Neural cell (in vitro differentiated cells): ENCODE data around the gene NKD1. TPM values are rescaled to one million over a fixed set of nuclear protein-coding genes. Genes with fewer than 3 reads are reported as not detected.

ENCODE experiments used
- H2AFZ ChIP-seq: fragments of 200-600, 300-800 bp; sonication (generic), shearing (Covaris generic); 2 replicates; pipeline ENCODE4 v1.6.0; 2014; ENCODE audit warnings: low read depth, mild to moderate bottlenecking, antibody characterized with exemption, low read length, moderate library complexity
- H3F3A ChIP-seq: fragments of 200-600 bp; shearing (Covaris generic); 2 replicates; pipeline ENCODE4 v1.6.1; 2016; ENCODE audit warnings: mild to moderate bottlenecking, moderate library complexity, mixed read lengths, antibody characterized with exemption, low read length; ENCODE audit not compliant: insufficient read depth, poor library complexity, severe bottlenecking
- H3K27ac ChIP-seq: fragments of 200-600, 300-800 bp; sonication (generic), shearing (Covaris generic); 2 replicates; pipeline ENCODE4 v1.5.1; 2014; ENCODE audit warnings: mild to moderate bottlenecking, low read length, moderate library complexity
- H3K27me3 ChIP-seq: fragments of 300-800, 200-600 bp; sonication (generic), shearing (Covaris generic); 2 replicates; pipeline ENCODE4 v1.6.0; 2014; ENCODE audit warnings: mild to moderate bottlenecking, low read depth, low read length, moderate library complexity; ENCODE audit not compliant: insufficient read depth
- H3K36me3 ChIP-seq: fragments of 300-800, 200-600 bp; sonication (generic), shearing (Covaris generic); 2 replicates; pipeline ENCODE4 v1.5.1; 2014; ENCODE audit warnings: mild to moderate bottlenecking, antibody characterized with exemption, low read length, moderate library complexity; ENCODE audit not compliant: insufficient read depth
- H3K4me2 ChIP-seq: fragments of 300-800, 200-600 bp; sonication (generic), shearing (Covaris generic); 2 replicates; pipeline ENCODE4 v1.6.0; 2014; ENCODE audit warnings: mild to moderate bottlenecking, low read length
- H3K4me3 ChIP-seq: fragments of 300-800, 200-600 bp; sonication (generic), shearing (Covaris generic); 2 replicates; pipeline ENCODE4 v1.5.1; 2014; ENCODE audit warnings: mild to moderate bottlenecking, low read length, moderate library complexity
- H3K79me2 ChIP-seq: fragments of 200-600 bp; shearing (Covaris generic); replicated peaks from 2 replicates; pipeline ENCODE4 v1.6.0; 2014; ENCODE audit warnings: mild to moderate bottlenecking, low read length, moderate library complexity; ENCODE audit not compliant: insufficient read depth
- H3K9ac ChIP-seq: fragments of 300-800, 200-600 bp; sonication (generic), shearing (Covaris generic); 2 replicates; pipeline ENCODE4 v1.6.1; 2016; ENCODE audit warnings: mild to moderate bottlenecking, low read length, mixed read lengths
- H3K9me2 ChIP-seq: fragments of 200-600 bp; shearing (Covaris generic); 2 replicates; pipeline ENCODE4 v1.6.1; 2016; ENCODE audit warnings: mild to moderate bottlenecking, low read length, mixed read lengths; ENCODE audit not compliant: insufficient read depth
- H3K9me3 ChIP-seq: fragments of 200-600, 300-800 bp; sonication (generic), shearing (Covaris generic); 2 replicates; pipeline ENCODE4 v1.6.1; 2016; ENCODE audit warnings: mild to moderate bottlenecking, mixed run types, low read length, moderate library complexity, mixed read lengths
- H4K20me1 ChIP-seq: fragments of 200-600 bp; shearing (Covaris generic); 2 replicates; pipeline ENCODE4 v1.6.1; 2016; ENCODE audit warnings: mild to moderate bottlenecking, mixed run types; ENCODE audit not compliant: insufficient read depth
- CTCF ChIP-seq: fragments of 450-650 bp; IDR thresholded peaks from 2 replicates; pipeline ENCODE4 v1.5.1; 2014; ENCODE audit warnings: antibody characterized with exemption, mild to moderate bottlenecking, moderate library complexity; ENCODE audit not compliant: poor library complexity, severe bottlenecking
- EP300 ChIP-seq: fragments of 450-650 bp; conservative IDR thresholded peaks from 2 replicates; pipeline ENCODE4 v1.6.1; 2014; ENCODE audit warnings: antibody characterized with exemption, mild to moderate bottlenecking, moderate library complexity; ENCODE audit not compliant: poor library complexity, severe bottlenecking
- EZH2 ChIP-seq: fragments of 200-600, 300-800 bp; shearing (Covaris generic), sonication (generic); IDR thresholded peaks from 2 replicates; pipeline ENCODE4 v1.6.1; 2014; ENCODE audit warnings: antibody characterized with exemption, low read length, borderline replicate concordance, mild to moderate bottlenecking; ENCODE audit not compliant: insufficient read depth, poor library complexity, severe bottlenecking
- MXI1 ChIP-seq: fragments of 450-650 bp; conservative IDR thresholded peaks from 2 replicates; pipeline ENCODE4 v1.6.1; 2014; ENCODE audit warnings: antibody characterized with exemption, mild to moderate bottlenecking; ENCODE audit not compliant: poor library complexity, severe bottlenecking
- POLR2AphosphoS5 ChIP-seq: IDR thresholded peaks from 2 replicates; pipeline ENCODE4 v1.6.1; 2012
- RAD21 ChIP-seq: fragments of 450-650 bp; conservative IDR thresholded peaks from 2 replicates; pipeline ENCODE4 v1.6.1; 2014; ENCODE audit warnings: antibody characterized with exemption, mild to moderate bottlenecking, moderate library complexity
- REST ChIP-seq: IDR thresholded peaks from 2 replicates; pipeline ENCODE4 v1.6.1; 2012; ENCODE audit warnings: borderline replicate concordance
- SMC3 ChIP-seq: fragments of 450-650 bp; conservative IDR thresholded peaks from 2 replicates; pipeline ENCODE4 v1.6.1; 2014; ENCODE audit warnings: antibody characterized with exemption, mild to moderate bottlenecking, moderate library complexity; ENCODE audit not compliant: poor library complexity
- TAF1 ChIP-seq: IDR thresholded peaks from 2 replicates; pipeline ENCODE4 v1.6.1; 2012; ENCODE audit warnings: low read depth
- polyA plus RNA-seq: library from polyadenylated mRNA; depleted of rRNA; stranded (reverse); fragments of >200 nt; gene quantifications from 2 replicates; pipeline ENCODE4 v1.2.3, GENCODE V29; 2014

Gene NKD1
- polyA plus RNA-seq, 1 donor from 2014 or later, result 1.1 TPM

DNA sequence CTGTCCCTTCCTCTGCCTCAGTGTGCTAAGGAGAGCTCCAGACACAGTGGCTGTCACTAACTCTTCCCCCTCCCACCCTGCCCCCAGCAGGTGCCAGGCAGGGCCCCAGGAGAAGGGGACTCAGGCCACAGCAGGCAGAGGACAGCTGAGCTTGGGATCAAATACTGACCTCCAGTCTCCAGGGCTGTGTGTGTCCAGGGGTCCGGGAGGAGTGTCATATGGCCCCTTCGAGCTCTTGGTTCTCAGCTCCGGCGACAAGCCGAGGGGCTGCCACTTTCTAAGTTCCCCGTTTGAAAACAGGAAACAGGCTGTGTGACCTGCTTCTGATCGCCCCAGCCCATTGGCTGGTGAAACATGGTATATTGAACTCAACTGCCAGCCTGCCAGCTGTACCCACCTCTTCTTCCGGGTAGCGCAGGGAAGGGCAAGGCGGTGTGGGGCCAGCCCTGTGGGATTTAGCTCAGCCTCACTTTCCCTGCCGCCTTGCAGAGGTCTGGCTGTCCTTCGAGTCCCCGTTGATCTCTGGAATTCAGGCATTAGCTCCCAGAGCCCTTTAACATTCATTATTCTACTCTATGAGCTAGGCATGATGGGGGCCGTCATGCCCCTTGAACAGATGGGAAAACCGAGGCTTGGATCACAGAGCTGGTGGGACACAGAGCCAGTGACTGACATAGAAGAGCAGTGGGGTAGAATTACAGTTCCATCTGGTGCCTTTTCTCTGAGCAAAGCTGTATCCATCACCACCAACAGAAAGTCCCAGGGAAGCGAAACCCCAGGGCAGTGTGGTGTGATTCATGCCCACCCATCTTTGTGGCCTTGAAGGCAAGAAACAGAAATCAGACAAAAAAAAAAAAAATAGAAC, 133.1 kb downstream of the NKD1 start, which contains the start of gene SNX20:
Gene SNX20, minus strand, starts transcription at position 292 of the 865 bp plus-strand sequence. CDS start 3,786 bp downstream, outside the sequence.
- Histone ChIP-seq H4K20me1 (no peaks in the 10 kb centered on the region), H3K4me3 (no peak within 1 kb of the TSS), H3K79me2 (no peaks in the 10 kb centered on the region), H3K9ac (no peak within 1 kb of the TSS), H3K4me2 (no peak within 1 kb of the TSS), H3K9me3 (no peaks in the 10 kb centered on the region), H3F3A (no peaks in the 10 kb centered on the region), H2AFZ (no peak within 1 kb of the TSS), H3K9me2 (no peaks in the 10 kb centered on the region), H3K27ac (no peak within 1 kb of the TSS), H3K27me3 (no peaks in the 10 kb centered on the region), H3K36me3 (no peaks in the 10 kb centered on the region)
- no peak for TF ChIP-seq TAF1
- TF ChIP-seq EP300, result no peak
- TF ChIP-seq POLR2AphosphoS5, result no peak
- no peak for TF ChIP-seq REST
- no peak for TF ChIP-seq RAD21
- no peak for TF ChIP-seq CTCF
- no peak for TF ChIP-seq EZH2
- TF ChIP-seq SMC3, result no peak

DNA sequence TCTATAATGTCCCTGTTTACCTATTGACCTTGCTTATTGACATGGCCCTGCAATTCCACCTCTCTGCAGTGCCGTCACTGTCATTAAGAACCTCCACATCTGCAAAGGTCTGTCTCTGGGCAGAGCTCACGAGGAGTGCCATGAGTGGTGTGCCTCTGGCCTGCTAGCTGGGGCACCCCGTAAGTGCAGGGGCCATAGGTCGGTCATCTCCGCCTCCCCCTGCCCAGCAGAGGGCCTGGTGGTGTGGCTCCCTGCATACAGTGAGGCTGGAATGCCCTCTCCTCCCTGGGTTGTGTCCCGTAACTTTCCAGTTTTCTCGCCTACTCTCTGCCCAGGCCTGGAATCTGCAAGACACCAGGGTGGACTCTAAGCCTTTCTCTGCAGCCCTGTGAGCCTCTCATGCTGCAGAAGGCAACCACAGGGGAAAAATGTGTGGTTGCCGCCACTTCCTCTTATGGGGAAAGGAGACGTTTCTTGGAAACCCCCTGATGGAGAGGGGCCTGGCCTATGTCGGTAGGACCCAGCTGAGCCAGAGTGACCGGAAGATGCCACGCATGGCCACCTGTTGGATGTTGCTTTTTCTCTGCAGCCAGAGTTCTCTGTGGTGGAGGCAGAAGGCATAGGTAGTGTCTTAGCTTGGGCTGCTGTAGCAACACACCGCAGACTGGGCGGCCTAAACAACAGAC, 135.6 kb downstream of the NKD1 start:
- Histone ChIP-seq H3K79me2 (no peaks in the 10 kb centered on the region), H3K4me2 (no peak overlapping the region), H4K20me1 (no peaks in the 10 kb centered on the region), H3K9ac (no peak overlapping the region), H3K36me3 (no peaks in the 10 kb centered on the region), H3F3A (no peaks in the 10 kb centered on the region), H3K4me3 (no peak overlapping the region), H2AFZ (no peak overlapping the region), H3K9me3 (no peaks in the 10 kb centered on the region), H3K27me3 (no peaks in the 10 kb centered on the region), H3K9me2 (no peaks in the 10 kb centered on the region), H3K27ac (no peak overlapping the region)
- no peak for TF ChIP-seq RAD21
- no peak for TF ChIP-seq REST
- TF ChIP-seq POLR2AphosphoS5, result no peak
- TF ChIP-seq EP300, result no peak
- TF ChIP-seq CTCF, result no peak
- TF ChIP-seq TAF1, result no peak
- TF ChIP-seq MXI1, result no peak
- TF ChIP-seq SMC3, result no peak
- no peak for TF ChIP-seq EZH2
